ENCODE measurements around the gene TTC39A.
"Not testable (repeated sequence)": the region's sequence is repeated elsewhere in the genome, so short reads cannot be mapped to it uniquely, and the experiment has no call there.

TTC39A gene

DNA sequence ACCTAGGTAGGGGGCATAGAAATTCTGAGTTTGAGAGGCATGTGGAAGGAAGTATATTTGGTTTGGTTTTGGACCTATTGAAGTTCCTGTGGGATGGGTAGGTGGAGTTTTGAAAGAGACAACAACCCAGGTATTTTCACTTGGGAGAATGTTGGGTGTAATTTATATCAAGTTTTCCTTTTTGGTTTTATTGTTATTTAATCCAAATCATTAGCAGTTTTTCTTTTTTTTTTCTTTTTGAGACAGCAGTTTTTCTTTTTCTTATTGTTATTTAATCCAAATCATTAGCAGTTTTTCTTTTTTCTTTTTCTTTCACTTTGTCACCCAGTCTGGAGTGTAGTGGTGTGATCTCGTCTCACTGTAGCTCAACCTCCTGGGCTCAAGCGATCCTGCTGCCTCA lies 64.2 kb downstream of the TTC39A start:
- TF ChIP-seq CTCF (IDR thresholded peaks at IDR 0.05) = no peak
- no peak overlapping the region for H3K27ac ChIP-seq

GRCh38 chr1:51265618-51266017 lies 64.7 kb downstream of the TTC39A start:
- TF ChIP-seq CTCF (IDR thresholded peaks at IDR 0.05) = no peak
- TF ChIP-seq ZFX (IDR thresholded peaks at IDR 0.05; ENCODE audit: borderline replicate concordance) = no peak
- H3K27ac ChIP-seq = no peak overlapping the region

GRCh38 chr1:51264451-51264850 lies 65.9 kb downstream of the TTC39A start:
- TF ChIP-seq ZFX (IDR thresholded peaks at IDR 0.05; ENCODE audit: borderline replicate concordance) (no peak), CTCF (IDR thresholded peaks at IDR 0.05) (no peak)
- H3K27ac ChIP-seq = no peak overlapping the region

GRCh38 chr1:51263147-51263877 lies 67.0 kb downstream of the TTC39A start:
- no peak overlapping the region for H3K27ac ChIP-seq
- TF ChIP-seq ZFX (IDR thresholded peaks at IDR 0.05; ENCODE audit: borderline replicate concordance) = no peak
- no peak for TF ChIP-seq CTCF (IDR thresholded peaks at IDR 0.05)

- TF ChIP-seq ZFX (IDR thresholded peaks at IDR 0.05; ENCODE audit: borderline replicate concordance) (no peak), CTCF (IDR thresholded peaks at IDR 0.05) (no peak)
- H3K27ac ChIP-seq = no peak overlapping the region
Measured at GRCh38 chr1:51255331-51255730, 75.0 kb downstream of the TTC39A start.

GRCh38 chr1:51253691-51254090 lies 76.7 kb downstream of the TTC39A start:
- H3K27ac ChIP-seq = no peak overlapping the region
- no peak for TF ChIP-seq CTCF (IDR thresholded peaks at IDR 0.05)
- TF ChIP-seq ZFX (IDR thresholded peaks at IDR 0.05; ENCODE audit: borderline replicate concordance) = no peak

DNA sequence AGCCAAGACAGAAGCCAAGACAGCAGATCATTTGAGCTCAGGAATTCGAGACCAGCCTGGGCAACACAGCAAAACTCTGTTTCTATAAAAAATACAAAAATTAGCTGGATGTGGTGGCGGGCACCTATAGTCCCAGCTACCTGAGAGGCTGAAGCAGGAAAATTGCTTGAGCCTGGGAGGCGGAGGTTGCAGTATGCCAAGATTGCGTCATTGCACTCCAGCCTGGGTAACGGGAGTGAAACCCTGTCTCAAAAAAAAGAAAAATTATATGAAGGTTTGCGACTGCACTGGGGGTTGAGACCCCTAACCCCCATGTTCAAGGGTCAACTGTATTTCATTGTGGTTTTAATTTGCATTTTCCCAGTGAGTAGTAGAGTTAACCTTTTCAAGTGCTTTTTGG lies 78.0 kb downstream of the TTC39A start:
- H3K27ac ChIP-seq = no peak overlapping the region
- TF ChIP-seq CTCF (IDR thresholded peaks at IDR 0.05) (no peak), ZFX (IDR thresholded peaks at IDR 0.05; ENCODE audit: borderline replicate concordance) (no peak)

DNA sequence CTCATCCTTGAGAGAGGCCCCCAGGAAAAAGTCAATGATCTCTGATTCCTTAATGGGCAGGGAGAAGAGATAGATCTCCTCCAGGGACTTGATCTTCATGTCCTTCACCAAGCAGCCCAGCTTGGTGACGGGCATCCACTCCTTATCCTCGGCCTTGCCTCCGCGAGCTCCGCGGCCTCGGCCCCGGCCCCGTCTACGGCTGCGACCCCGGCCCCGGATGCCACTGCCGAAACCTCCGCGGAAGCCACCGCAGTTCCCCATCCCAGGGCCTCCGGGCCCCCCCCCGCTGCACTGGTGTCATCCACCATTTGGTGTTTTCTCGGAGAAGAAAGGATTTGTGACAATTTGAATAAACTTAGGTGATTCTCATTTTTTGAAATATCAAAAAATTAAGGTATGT lies 79.2 kb downstream of the TTC39A start:
- H3K27ac ChIP-seq = not testable (repeated sequence)

DNA sequence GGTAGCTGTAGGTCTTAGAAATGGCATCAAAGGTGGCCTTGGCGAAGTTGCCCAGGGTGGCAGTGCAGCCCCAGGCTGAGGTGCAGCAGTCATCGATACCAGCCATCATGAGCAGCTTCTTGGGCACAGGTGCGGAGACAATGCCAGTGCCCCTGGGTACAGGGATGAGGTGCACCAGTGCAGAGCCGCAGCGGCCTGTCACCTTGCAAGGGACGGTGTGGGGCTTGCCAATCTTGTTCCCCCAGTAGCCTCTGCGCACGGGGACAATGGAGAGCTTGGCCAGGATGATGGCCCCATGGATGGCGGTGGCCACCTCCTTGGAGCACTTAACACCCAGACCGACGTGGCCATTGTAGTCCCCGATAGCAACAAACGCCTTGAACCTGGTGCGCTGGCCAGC lies 79.6 kb downstream of the TTC39A start:
- H3K27ac ChIP-seq = not testable (repeated sequence)
